HG03095 (cell line): ENCODE results near the gene SPINT2.
"Not testable (repeated sequence)": the region's sequence is repeated elsewhere in the genome, so short reads cannot be mapped to it uniquely, and the experiment has no call there.

Experiments used
- ATAC-seq: cut with Tn5 transposase; IDR thresholded peaks from one replicate; pipeline ENCODE4 v1.9.1; 2021; ENCODE audit warnings: moderate library complexity; ENCODE audit not compliant: unreplicated experiment

The SPINT2 gene

GRCh38 chr19:38264486-38265212 lies at the start of gene SPINT2:
SPINT2 (plus strand) TSS chr19:38264573; CDS start chr19:38264893, 320 bp downstream.
- ATAC-seq = peak; percentile 6

GRCh38 chr19:38216785-38217641 lies 47.4 kb upstream of the SPINT2 start:
- no peak for ATAC-seq

- ATAC-seq = no peak
Observed at GRCh38 chr19:38218204-38218603, 46.2 kb upstream of the SPINT2 start.

GRCh38 chr19:38219221-38219620 lies 45.2 kb upstream of the SPINT2 start:
- ATAC-seq = no peak

GRCh38 chr19:38221421-38221820 lies 43.0 kb upstream of the SPINT2 start:
- no peak for ATAC-seq

GRCh38 chr19:38221919-38222830 lies 42.2 kb upstream of the SPINT2 start:
- no peak for ATAC-seq

GRCh38 chr19:38223119-38223523 lies 41.3 kb upstream of the SPINT2 start:
- no peak for ATAC-seq

- ATAC-seq = no peak
Observed at GRCh38 chr19:38223617-38224013, 40.8 kb upstream of the SPINT2 start.

- ATAC-seq = peak; percentile 73
Observed at GRCh38 chr19:38224014-38224862, 40.1 kb upstream of the SPINT2 start, which contains the start of gene DPF1. DPF1 (minus strand) TSS chr19:38224222; CDS start chr19:38224142, 80 bp downstream.

GRCh38 chr19:38224863-38225218 lies 39.5 kb upstream of the SPINT2 start:
- not testable (repeated sequence) for ATAC-seq

GRCh38 chr19:38227287-38228004 lies 36.9 kb upstream of the SPINT2 start:
- ATAC-seq = no peak

GRCh38 chr19:38228005-38228377 lies 36.4 kb upstream of the SPINT2 start:
- no peak for ATAC-seq

GRCh38 chr19:38228491-38229439 lies 35.6 kb upstream of the SPINT2 start:
- no peak for ATAC-seq

- ATAC-seq = no peak
Observed at GRCh38 chr19:38229585-38230073, 34.7 kb upstream of the SPINT2 start.

GRCh38 chr19:38230506-38231133 lies 33.8 kb upstream of the SPINT2 start:
- not testable (repeated sequence) for ATAC-seq

GRCh38 chr19:38231918-38232317 lies 32.5 kb upstream of the SPINT2 start:
- no peak for ATAC-seq

- no peak for ATAC-seq
Observed at GRCh38 chr19:38233740-38234251, 30.6 kb upstream of the SPINT2 start.
